GM11168 (cell line): ENCODE results near the gene CXCR5.
"Not testable (repeated sequence)": the region's sequence is repeated elsewhere in the genome, so short reads cannot be mapped to it uniquely, and the experiment has no call there.

ENCODE experiments used
- in situ Hi-C: fragments of 300-500 bp; cut with MboI; formaldehyde crosslinking; loops from one replicate; pipeline ENCODE4 v1.12.0; 2022; ENCODE audit warnings: low sequenced_read_pairs; ENCODE audit not compliant: unreplicated experiment

CXCR5 gene

DNA sequence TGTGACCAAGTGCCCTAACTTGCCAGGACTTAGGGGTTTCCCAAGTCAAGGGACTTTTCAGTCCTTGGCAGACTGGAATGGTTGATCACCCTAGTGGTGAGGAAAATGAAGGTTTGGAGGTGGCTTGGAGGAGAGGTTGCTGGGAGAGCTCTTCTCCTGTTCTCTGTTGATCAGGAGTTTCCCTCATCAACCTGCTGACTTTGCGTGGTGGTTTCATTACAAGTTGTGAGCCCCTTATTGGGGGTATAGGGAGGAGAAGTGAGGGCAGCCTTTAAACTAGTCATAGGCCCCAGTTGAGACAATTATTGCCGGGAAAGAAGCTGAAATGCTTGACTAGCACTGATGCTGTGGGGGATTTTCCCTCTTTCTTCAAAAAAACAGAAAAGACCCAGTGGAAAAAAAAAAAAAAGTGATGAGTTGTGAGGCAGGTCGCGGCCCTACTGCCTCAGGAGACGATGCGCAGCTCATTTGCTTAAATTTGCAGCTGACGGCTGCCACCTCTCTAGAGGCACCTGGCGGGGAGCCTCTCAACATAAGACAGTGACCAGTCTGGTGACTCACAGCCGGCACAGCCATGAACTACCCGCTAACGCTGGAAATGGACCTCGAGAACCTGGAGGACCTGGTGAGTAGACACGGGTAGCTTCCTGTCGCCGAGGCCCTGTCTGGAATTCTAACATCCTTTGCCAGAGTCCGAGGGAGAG lies at the start of gene CXCR5:
Gene CXCR5, plus strand, starts transcription at position 525 of the 704 bp plus-strand sequence. Its CDS starts 50 bp downstream, at position 575.
- in situ Hi-C loops, result no loop called here

DNA sequence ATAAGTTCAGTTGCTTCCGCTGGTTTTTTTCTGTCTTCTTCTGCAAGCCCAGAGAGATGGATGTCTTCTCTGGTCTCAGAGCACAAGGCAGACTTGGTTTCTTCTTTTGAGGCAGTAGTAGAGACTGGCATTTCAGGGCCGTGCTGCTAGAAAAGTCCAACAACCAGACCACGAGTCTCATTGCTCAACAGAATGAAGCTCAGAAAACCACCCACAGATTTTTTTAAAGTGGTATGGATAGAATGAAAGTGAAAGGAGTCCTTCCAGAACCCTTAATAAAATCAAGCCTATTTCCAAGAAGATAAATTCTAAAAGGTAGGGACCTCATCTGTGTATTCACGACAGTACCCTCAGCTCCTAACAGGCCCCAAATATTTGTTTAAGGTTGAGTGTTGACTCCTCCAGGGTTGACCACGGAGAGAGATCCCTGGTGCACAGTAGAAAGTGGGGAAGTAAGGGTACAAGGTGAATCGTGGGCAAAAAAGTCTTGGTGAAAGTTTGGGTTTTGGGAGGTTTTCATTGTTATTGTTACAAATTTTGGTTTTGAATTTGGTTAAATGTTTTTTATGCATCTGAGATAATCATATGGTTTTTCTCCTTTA lies 49.2 kb upstream of the CXCR5 start:
- in situ Hi-C loops, result no loop called here

DNA sequence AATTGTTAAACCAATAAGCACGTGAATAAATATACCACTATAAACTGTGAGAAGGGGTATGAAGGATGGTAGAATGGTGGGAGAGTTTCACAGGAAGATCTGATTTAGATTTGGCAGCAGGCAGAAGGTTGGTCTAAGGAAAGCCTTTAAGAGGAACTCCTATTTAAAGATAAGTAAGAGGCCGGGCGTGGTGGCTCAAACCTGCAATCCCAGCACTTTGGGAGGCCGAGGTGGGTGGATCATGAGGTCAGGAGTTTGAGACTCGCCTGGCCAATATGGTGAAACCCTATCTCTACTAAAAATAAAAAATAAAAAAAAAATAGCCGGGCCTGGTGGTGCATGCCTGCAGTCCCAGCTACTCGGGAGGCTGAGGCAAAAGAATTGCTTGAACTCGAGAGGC lies 45.8 kb upstream of the CXCR5 start:
- in situ Hi-C loops, result no loop called here

- in situ Hi-C loops, result no loop called here
Measured at GRCh38 chr11:118838905-118839553, 44.7 kb upstream of the CXCR5 start.

DNA sequence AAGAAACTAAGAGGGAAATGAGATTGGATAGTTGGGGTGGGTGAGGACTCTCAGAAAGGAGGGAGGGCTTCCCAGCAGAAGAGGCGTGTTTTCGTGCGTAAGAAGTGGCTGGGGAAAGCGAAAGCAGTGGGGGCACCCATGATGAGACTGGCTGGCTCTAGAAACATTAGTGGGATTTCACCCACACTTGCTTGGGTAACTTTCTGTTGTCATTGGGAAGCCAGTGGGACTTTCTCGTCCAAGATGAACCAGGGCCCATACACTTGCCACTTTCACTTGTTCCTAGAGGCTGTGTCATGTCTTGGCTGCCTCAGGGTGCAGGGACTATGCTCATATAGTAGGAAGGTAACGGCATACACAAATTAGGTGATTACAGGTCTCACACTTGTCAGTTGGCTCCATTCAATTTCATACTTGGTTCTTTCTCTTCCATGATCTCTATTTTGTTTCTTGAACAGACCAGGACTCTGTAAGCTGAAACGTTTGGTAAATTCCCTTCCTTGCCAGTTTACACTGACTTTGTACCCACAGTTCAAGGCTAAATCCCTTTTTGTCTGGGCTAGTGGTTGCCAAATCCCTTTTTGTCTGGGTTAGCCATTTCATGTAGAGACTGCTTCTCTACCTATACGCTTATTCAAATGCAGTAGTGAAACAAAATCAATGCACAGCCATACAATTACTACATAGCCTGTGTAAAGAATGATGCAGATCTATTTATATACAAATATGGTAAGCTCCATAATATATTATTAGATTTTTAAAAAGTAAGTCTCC lies 42.0 kb upstream of the CXCR5 start:
- in situ Hi-C loops, result no loop called here

GRCh38 chr11:118842369-118842768 lies 41.3 kb upstream of the CXCR5 start:
- in situ Hi-C loops, result no loop called here

DNA sequence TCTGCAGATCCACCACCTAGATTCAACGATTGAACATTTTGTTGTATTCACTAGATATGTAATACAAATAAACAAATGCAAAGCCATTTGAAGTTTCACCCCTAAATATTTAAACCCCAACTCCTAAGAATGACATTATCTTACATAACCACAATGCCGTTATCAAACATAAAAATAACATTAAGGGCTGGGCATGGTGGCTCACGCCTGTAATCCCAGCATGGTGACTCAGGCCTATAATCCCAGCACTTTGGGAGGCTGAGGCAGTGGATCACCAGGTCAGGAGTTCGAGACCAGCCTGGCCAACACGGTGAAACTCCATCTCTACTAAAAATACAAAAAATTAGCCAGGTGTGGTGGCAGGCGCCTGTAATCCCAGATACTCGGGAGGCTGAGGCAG lies 40.8 kb upstream of the CXCR5 start:
- in situ Hi-C loops, result not testable (repeated sequence)

DNA sequence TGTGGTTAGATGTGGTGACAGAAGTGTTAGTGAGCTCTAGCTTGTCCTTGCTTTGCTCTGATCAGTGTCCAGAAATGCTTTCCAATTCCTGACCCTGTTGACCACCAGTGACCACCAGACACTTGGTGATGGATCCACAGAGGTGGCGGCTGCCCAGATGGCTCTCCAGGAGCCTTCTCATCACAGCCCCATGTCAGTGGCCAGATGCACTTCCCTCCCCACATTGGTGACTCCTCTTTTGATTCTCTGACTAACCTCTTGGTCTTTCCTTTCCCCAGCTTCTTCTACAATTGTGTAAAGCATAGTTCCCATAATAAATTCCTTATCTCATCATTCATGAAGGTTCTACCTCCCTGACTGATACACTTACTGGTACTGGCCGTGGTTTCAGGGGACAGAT lies 40.1 kb upstream of the CXCR5 start:
- in situ Hi-C loops, result no loop called here

- in situ Hi-C loops, result no loop called here
Measured at GRCh38 chr11:118845369-118845768, 38.3 kb upstream of the CXCR5 start.

- in situ Hi-C loops, result no loop called here
Measured at GRCh38 chr11:118846181-118846935, 37.3 kb upstream of the CXCR5 start.

DNA sequence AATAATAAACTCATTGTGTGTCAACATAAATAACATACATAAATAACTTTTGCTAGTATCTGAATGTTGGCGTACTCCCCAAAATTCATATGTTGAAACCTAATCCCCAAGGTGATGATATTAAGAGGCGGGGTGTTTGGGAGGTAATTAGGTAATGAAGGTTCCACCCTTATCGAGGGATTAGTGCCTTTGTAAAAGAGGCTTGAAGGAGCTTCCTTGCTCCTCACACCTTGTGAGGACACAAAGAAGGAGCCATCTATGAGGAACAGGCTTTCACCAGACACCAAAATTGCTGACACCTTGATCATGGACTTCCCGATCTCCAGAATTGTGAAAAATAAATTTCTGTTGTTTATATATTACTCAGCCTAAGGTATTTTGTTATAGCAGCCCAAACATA lies 33.9 kb upstream of the CXCR5 start:
- in situ Hi-C loops, result no loop called here

- in situ Hi-C loops, result no loop called here
Measured at GRCh38 chr11:118851970-118852369, 31.7 kb upstream of the CXCR5 start.

- in situ Hi-C loops, result no loop called here
Measured at GRCh38 chr11:118853678-118854077, 30.0 kb upstream of the CXCR5 start.

GRCh38 chr11:118856314-118856713 lies 27.4 kb upstream of the CXCR5 start:
- in situ Hi-C loops, result no loop called here

GRCh38 chr11:118857385-118857784 lies 26.3 kb upstream of the CXCR5 start:
- in situ Hi-C loops, result no loop called here

DNA sequence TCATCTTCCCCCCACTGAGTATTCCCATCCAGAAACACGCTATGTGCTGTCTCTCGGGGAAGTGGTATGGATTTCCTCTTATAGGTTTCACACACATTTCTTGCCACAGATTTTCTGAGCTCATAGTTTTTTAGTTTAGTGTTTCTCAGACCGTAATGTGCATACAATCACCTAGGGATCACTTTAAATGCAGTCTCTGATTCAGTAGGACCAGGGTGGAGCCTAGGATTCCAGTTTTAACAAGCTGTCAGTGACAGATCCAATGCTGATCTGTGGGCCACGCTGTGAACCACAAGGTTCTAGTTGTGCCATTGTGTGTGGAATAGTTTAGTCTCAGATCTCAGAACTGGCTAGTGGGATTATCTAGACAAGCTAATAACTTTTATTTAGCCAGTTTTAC lies 23.7 kb upstream of the CXCR5 start:
- in situ Hi-C loops, result no loop called here

DNA sequence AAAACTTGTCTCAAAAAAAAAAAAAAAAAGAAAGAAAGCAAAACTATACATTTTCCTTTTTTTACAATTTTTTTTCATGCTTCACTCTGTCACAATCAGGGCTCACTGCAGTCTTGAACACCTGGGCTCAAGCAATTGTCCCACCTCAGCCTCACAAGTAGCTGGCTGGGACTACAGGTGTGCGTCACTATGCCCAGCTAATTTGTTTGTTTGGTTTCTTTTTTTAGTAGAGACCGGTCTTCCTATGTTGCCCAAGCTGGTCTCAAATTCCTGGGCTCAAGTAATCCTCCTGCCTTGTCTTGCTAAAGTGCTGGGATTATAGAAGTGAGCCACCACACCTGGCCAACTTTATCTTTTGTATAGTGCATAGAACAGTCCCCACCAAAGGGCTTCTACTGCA lies 15.0 kb upstream of the CXCR5 start:
- in situ Hi-C loops, result no loop called here

- in situ Hi-C loops, result no loop called here
Measured at GRCh38 chr11:118870396-118871343, 13.0 kb upstream of the CXCR5 start.

GRCh38 chr11:118872403-118872821 lies 11.3 kb upstream of the CXCR5 start:
- in situ Hi-C loops, result no loop called here
